GM12801 (cell line): ENCODE measurements around the gene HEXIM1.

ENCODE experiments used
- CTCF ChIP-seq: IDR thresholded peaks from one replicate; pipeline ENCODE4 v1.5.1; 2011; ENCODE audit warnings: control low read depth; ENCODE audit not compliant: insufficient read length; ENCODE audit errors: extremely low read depth

The HEXIM1 gene

GRCh38 chr17:45128331-45128730 is 19.9 kb upstream of the HEXIM1 start:
- no peak for TF ChIP-seq CTCF

- no peak for TF ChIP-seq CTCF
Measured at GRCh38 chr17:45128989-45129388, 19.3 kb upstream of the HEXIM1 start.

- no peak for TF ChIP-seq CTCF
Measured at GRCh38 chr17:45129426-45129939, 18.8 kb upstream of the HEXIM1 start.

GRCh38 chr17:45129940-45130680 is 18.2 kb upstream of the HEXIM1 start:
- no peak for TF ChIP-seq CTCF

GRCh38 chr17:45130681-45131615 is 17.3 kb upstream of the HEXIM1 start:
- no peak for TF ChIP-seq CTCF

- no peak for TF ChIP-seq CTCF
Measured at GRCh38 chr17:45131616-45132319, 16.5 kb upstream of the HEXIM1 start.

GRCh38 chr17:45132320-45132571 is 16.0 kb upstream of the HEXIM1 start, which contains the start of gene PLCD3:
Gene PLCD3, minus strand, starts transcription at chr17:45132515. Its CDS starts 105 bp downstream, at chr17:45132410.
- no peak for TF ChIP-seq CTCF
